SH-SY5Y (cell line): ENCODE results near the gene APOBEC2.

Source experiments
- GATA2 ChIP-seq: IDR thresholded peaks from 2 replicates; pipeline ENCODE4 v1.6.1; 2011; ENCODE audit warnings: mild to moderate bottlenecking, low read depth, low read length
- GATA3 ChIP-seq: IDR thresholded peaks from 2 replicates; pipeline ENCODE4 v1.6.1; 2011; ENCODE audit warnings: low read depth, mild to moderate bottlenecking, low read length, moderate library complexity

APOBEC2 gene

GRCh38 chr6:41046084-41046483 lies 6.9 kb upstream of the APOBEC2 start:
- TF ChIP-seq GATA2, result no peak
- TF ChIP-seq GATA3, result no peak

- TF ChIP-seq GATA3 (no peak), GATA2 (no peak)
Observed at GRCh38 chr6:41047306-41047705, 5.7 kb upstream of the APOBEC2 start.

GRCh38 chr6:41047745-41048732 lies 5.0 kb upstream of the APOBEC2 start:
- TF ChIP-seq GATA3, result no peak
- no peak for TF ChIP-seq GATA2

- TF ChIP-seq GATA2, result no peak
- TF ChIP-seq GATA3, result no peak
Observed at GRCh38 chr6:41049521-41049920, 3.5 kb upstream of the APOBEC2 start.

GRCh38 chr6:41049955-41050354 lies 3.0 kb upstream of the APOBEC2 start:
- TF ChIP-seq GATA3, result no peak
- TF ChIP-seq GATA2, result no peak

- TF ChIP-seq GATA3 (no peak), GATA2 (no peak)
Observed at GRCh38 chr6:41050536-41050935, 2.5 kb upstream of the APOBEC2 start.

GRCh38 chr6:41051873-41052272 lies 1.1 kb upstream of the APOBEC2 start:
- TF ChIP-seq GATA2, result no peak
- TF ChIP-seq GATA3, result no peak

- no peak for TF ChIP-seq GATA3
- TF ChIP-seq GATA2, result no peak
Observed at GRCh38 chr6:41054511-41054910, 1.5 kb downstream of the APOBEC2 start.

- TF ChIP-seq GATA3, result no peak
- no peak for TF ChIP-seq GATA2
Observed at GRCh38 chr6:41055149-41055548, 2.1 kb downstream of the APOBEC2 start.

- TF ChIP-seq GATA2 (no peak), GATA3 (no peak)
Observed at GRCh38 chr6:41056768-41057490, 3.9 kb downstream of the APOBEC2 start.

- TF ChIP-seq GATA2, result no peak
- no peak for TF ChIP-seq GATA3
Observed at GRCh38 chr6:41058783-41059181, 5.8 kb downstream of the APOBEC2 start.

- TF ChIP-seq GATA2, result no peak
Observed at GRCh38 chr6:41059556-41059955, 6.6 kb downstream of the APOBEC2 start.

GRCh38 chr6:41061196-41061726 lies 8.3 kb downstream of the APOBEC2 start:
- TF ChIP-seq GATA3 (no peak), GATA2 (no peak)

GRCh38 chr6:41062056-41062455 lies 9.1 kb downstream of the APOBEC2 start:
- TF ChIP-seq GATA2 (no peak), GATA3 (no peak)
